HFF-Myc (cell line): Measurements from ENCODE around the gene NBAS.

Experiments
- DNase-seq: peaks from one replicate; pipeline ENCODE4 v3.0.0-alpha.2; 2011; ENCODE audit warnings: low read depth; ENCODE audit errors: extremely low read depth
- H3K4me3 ChIP-seq: replicated peaks from 2 replicates; pipeline ENCODE4 v1.5.1; 2011; ENCODE audit warnings: low read depth, mild to moderate bottlenecking, control low read depth, low read length
- TF ChIP-seq, protein P1 (sequence below): IDR thresholded peaks from 2 replicates; pipeline ENCODE4 v1.5.1; 2012; ENCODE audit warnings: mild to moderate bottlenecking, low read depth, low read length, control low read depth; ENCODE audit errors: missing control alignments

Gene NBAS

DNA sequence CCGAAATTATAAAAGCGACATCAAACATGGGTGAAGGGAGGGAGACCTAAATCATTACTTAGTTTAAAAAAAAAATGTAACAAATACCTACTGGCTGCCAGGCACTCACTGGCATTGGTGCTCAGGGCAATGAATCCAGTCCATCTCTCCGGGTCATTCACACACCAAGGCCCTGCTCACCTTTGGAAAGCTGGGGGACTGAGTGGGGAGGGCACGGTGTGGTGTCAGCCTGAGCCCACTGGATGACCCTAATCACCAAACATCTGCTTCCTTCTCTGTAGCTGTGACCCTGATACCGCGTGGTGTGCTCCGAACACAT lies 30.2 kb upstream of the NBAS start:
- H3K4me3 ChIP-seq, result peak overlapping the region; percentile 81
- no peak for DNase-seq
- TF ChIP-seq, protein P1, sequence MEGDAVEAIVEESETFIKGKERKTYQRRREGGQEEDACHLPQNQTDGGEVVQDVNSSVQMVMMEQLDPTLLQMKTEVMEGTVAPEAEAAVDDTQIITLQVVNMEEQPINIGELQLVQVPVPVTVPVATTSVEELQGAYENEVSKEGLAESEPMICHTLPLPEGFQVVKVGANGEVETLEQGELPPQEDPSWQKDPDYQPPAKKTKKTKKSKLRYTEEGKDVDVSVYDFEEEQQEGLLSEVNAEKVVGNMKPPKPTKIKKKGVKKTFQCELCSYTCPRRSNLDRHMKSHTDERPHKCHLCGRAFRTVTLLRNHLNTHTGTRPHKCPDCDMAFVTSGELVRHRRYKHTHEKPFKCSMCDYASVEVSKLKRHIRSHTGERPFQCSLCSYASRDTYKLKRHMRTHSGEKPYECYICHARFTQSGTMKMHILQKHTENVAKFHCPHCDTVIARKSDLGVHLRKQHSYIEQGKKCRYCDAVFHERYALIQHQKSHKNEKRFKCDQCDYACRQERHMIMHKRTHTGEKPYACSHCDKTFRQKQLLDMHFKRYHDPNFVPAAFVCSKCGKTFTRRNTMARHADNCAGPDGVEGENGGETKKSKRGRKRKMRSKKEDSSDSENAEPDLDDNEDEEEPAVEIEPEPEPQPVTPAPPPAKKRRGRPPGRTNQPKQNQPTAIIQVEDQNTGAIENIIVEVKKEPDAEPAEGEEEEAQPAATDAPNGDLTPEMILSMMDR, result no peak

DNA sequence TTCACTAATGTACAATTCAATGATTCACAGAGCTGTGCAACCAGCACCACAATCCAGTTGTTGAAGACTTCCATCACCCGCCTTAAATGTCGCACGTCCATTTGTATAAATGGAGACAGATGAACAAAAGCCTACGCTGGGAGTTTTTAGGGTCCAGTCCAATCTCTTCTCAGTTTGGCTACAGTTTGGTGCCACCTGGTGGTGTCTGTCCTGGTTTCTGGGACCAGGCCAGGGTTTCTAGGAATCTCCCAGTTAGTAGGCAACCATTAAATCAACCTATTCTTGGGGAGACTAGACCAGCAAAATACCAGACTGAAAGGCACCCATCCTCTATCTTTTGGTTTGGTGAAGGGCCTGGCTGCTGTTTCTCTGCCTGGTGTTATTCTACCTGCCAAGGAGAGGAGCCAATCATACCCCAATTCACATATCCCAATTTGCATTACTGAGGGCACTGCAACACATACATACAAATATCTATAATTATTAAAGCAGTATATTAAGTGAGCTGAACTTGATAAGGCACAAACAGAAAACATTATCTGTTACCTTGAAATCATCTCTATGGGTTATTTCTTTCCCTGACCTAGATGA lies 27.3 kb upstream of the NBAS start:
- no peak overlapping the region for H3K4me3 ChIP-seq
- peak; percentile 40 for DNase-seq
- TF ChIP-seq, protein P1, result peak; percentile 74

DNA sequence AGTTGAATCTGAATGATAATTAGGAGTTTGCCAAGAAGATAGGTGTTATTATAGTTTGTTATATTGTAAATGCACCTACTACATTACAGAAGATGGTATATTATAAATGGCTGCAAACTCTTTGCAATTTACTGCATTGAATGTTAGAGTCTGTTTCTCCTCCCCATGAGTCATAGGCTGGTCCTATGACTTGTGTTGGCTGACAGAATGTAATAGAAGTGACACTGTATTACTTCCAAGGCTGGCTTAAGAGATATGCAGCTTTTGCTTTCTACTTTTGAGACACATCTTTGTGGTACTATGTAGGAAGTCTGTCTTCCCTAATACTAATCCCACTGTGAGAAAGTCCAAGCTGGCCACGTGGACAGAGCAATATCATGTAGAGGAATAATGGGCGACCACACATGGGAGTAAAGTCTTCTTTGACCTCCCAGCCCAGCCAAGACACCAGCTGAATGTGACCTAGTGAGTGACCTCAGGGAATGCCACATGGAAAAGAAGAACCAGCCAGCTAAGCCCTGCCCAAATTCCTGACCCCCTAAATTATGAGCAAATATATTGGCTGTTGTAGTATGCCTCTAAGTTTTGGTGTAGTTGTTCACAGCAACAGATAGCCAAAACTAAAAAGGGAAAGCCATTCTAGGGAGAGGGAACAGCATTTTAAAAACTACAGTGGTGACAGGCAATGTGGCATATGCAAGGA lies 23.8 kb upstream of the NBAS start:
- no peak overlapping the region for H3K4me3 ChIP-seq
- no peak for DNase-seq
- TF ChIP-seq, protein P1, result no peak

DNA sequence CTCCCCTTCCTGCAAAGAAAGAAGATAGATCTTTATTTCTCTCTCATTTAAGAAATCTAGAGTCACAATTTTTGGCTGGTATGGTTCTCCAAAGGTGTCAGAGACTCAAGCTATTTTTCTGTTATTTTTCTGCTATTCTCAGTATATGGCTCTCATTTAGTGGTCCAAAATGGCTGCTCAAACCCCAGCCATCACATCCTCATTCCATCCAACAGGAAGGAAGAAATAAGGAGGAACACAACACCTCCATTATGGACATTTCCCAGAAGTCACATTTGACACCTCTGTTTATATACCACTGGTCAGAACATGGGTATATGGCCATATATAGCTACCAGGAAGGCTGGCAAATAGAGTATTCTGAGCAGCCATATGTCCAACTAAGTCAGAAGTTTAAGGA lies 23.2 kb upstream of the NBAS start:
- TF ChIP-seq, protein P1, result no peak
- DNase-seq, result no peak
- H3K4me3 ChIP-seq, result no peak overlapping the region

DNA sequence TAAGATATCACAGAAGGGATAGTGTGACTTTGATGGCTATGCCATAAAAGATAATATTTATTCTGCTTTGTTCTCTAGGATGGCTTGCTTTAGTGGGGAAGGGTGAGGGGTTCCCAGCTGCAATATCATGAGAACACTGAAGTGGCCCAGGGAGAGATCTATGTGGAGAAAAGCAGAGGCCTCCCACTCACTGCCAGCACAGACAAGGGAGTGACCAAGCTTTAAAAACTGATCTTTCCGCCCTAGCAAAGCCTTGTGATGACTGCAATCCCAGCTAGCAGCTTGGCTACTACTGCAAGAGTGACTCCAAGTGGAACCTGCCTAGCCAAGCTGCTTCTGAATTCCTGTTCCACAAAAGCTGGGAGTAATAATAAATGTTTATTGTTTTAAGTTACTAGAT lies 22.7 kb upstream of the NBAS start:
- TF ChIP-seq, protein P1, result no peak
- no peak for DNase-seq
- H3K4me3 ChIP-seq, result no peak overlapping the region

DNA sequence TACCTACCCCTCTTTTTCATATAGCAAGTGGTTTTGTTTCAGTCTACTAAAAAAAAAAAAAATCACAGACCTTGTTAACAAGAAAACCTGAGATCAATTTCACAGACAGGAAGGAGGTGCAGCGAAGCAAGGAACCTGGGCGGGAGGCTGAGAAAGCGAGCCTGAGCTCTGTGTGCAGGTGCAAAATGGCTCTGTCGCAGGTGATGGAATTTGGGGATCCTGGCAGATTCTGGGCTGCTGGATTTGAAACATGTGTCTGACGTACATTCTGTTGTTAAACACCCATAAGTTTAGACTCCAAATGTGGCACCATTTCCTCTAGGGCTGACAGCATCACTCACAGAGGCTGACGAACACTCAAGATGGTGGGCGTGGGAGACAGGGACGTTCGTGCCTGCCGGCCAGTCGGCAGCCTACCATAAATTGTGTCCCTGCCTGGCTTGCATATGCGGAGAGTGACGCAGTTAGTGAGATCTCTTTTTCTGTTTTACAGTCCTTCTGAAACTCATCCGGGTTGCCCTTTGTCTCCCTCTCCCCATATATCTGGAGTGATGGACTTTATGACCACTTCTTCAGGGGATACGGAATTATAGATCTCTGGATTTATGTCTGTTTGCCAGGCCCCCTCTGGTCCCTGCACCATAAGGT lies 21.7 kb upstream of the NBAS start:
- no peak for DNase-seq
- H3K4me3 ChIP-seq, result no peak overlapping the region

More for the DNA sequence above, 21.7 kb upstream of the NBAS start:
- TF ChIP-seq, protein P1, result no peak
